Neuron (in vitro differentiated cells): Measurements from ENCODE around the gene PLXND1.

Experiments
- H2AFZ ChIP-seq: one replicate; pipeline ENCODE4 v1.6.1; 2013; ENCODE audit warnings: low read depth, mild to moderate bottlenecking, inconsistent platforms, low read length, moderate library complexity
- H3K27me3 ChIP-seq: one replicate; pipeline ENCODE4 v1.6.1; 2013; ENCODE audit warnings: low read length; ENCODE audit not compliant: insufficient read depth
- H3K36me3 ChIP-seq: one replicate; pipeline ENCODE4 v1.6.1; 2013; ENCODE audit warnings: low read length; ENCODE audit not compliant: insufficient read depth
- H3K4me1 ChIP-seq: one replicate; pipeline ENCODE4 v1.6.1; 2013; ENCODE audit warnings: low read length; ENCODE audit not compliant: insufficient read depth
- H3K4me3 ChIP-seq: 2 replicates; pipeline ENCODE4 v1.5.1; 2013; ENCODE audit warnings: mild to moderate bottlenecking, low read length, moderate library complexity
- H3K9me3 ChIP-seq: one replicate; pipeline ENCODE4 v1.6.1; 2013; ENCODE audit warnings: low read length

PLXND1 gene

GRCh38 chr3:129587566-129588210, 18.8 kb downstream of the PLXND1 start:
- H3K27me3 ChIP-seq, result no peaks in the 10 kb centered on the region
- no peaks in the 10 kb centered on the region for H3K9me3 ChIP-seq
- no peak overlapping the region for H3K4me3 ChIP-seq
- H2AFZ ChIP-seq, result no peak overlapping the region
- H3K36me3 ChIP-seq, result no peaks in the 10 kb centered on the region
- peaks cover 30% of the 10 kb centered on the region for H3K4me1 ChIP-seq

GRCh38 chr3:129586746-129587430, 19.6 kb downstream of the PLXND1 start:
- Histone ChIP-seq H3K36me3 (no peaks in the 10 kb centered on the region), H3K9me3 (no peaks in the 10 kb centered on the region), H2AFZ (no peak overlapping the region), H3K4me1 (peaks cover 22% of the 10 kb centered on the region), H3K27me3 (no peaks in the 10 kb centered on the region), H3K4me3 (no peak overlapping the region)

- Histone ChIP-seq H3K36me3 (no peaks in the 10 kb centered on the region), H2AFZ (no peak overlapping the region), H3K4me3 (no peak overlapping the region), H3K4me1 (peaks cover 17% of the 10 kb centered on the region), H3K9me3 (no peaks in the 10 kb centered on the region), H3K27me3 (no peaks in the 10 kb centered on the region)
Measured at GRCh38 chr3:129585949-129586657, 20.4 kb downstream of the PLXND1 start.

GRCh38 chr3:129584631-129585030, 21.8 kb downstream of the PLXND1 start:
- Histone ChIP-seq H3K36me3 (no peaks in the 10 kb centered on the region), H2AFZ (no peak overlapping the region), H3K4me1 (peaks cover 4% of the 10 kb centered on the region), H3K4me3 (no peak overlapping the region), H3K27me3 (no peaks in the 10 kb centered on the region), H3K9me3 (no peaks in the 10 kb centered on the region)

- no peaks in the 10 kb centered on the region for H3K4me1 ChIP-seq
- no peak overlapping the region for H3K4me3 ChIP-seq
- H3K36me3 ChIP-seq, result no peaks in the 10 kb centered on the region
- H3K27me3 ChIP-seq, result no peaks in the 10 kb centered on the region
- no peak overlapping the region for H2AFZ ChIP-seq
- no peaks in the 10 kb centered on the region for H3K9me3 ChIP-seq
Measured at GRCh38 chr3:129583289-129583688, 23.2 kb downstream of the PLXND1 start.

- Histone ChIP-seq H3K4me3 (no peak overlapping the region), H3K4me1 (no peaks in the 10 kb centered on the region), H3K36me3 (no peaks in the 10 kb centered on the region), H2AFZ (no peak overlapping the region), H3K9me3 (no peaks in the 10 kb centered on the region), H3K27me3 (no peaks in the 10 kb centered on the region)
Measured at GRCh38 chr3:129582799-129583198, 23.7 kb downstream of the PLXND1 start.

- Histone ChIP-seq H3K36me3 (no peaks in the 10 kb centered on the region), H3K9me3 (no peaks in the 10 kb centered on the region)
Measured at GRCh38 chr3:129581623-129582022, 24.9 kb downstream of the PLXND1 start.

GRCh38 chr3:129579991-129580390, 26.5 kb downstream of the PLXND1 start:
- Histone ChIP-seq H3K4me3 (no peak overlapping the region), H3K4me1 (no peaks in the 10 kb centered on the region), H3K9me3 (no peaks in the 10 kb centered on the region), H3K36me3 (no peaks in the 10 kb centered on the region), H2AFZ (no peak overlapping the region), H3K27me3 (no peaks in the 10 kb centered on the region)

More at GRCh38 chr3:129581623-129582022, 24.9 kb downstream of the PLXND1 start:
- Histone ChIP-seq H2AFZ (no peak overlapping the region), H3K4me3 (no peak overlapping the region), H3K27me3 (no peaks in the 10 kb centered on the region), H3K4me1 (no peaks in the 10 kb centered on the region)

- no peak overlapping the region for H2AFZ ChIP-seq
- no peaks in the 10 kb centered on the region for H3K4me1 ChIP-seq
- H3K36me3 ChIP-seq, result no peaks in the 10 kb centered on the region
- no peak overlapping the region for H3K4me3 ChIP-seq
- no peaks in the 10 kb centered on the region for H3K27me3 ChIP-seq
- no peaks in the 10 kb centered on the region for H3K9me3 ChIP-seq
Measured at GRCh38 chr3:129577925-129578786, 28.3 kb downstream of the PLXND1 start.

- Histone ChIP-seq H3K4me3 (no peak overlapping the region), H2AFZ (no peak overlapping the region), H3K4me1 (no peaks in the 10 kb centered on the region), H3K27me3 (no peaks in the 10 kb centered on the region), H3K9me3 (no peaks in the 10 kb centered on the region), H3K36me3 (no peaks in the 10 kb centered on the region)
Measured at GRCh38 chr3:129577366-129577765, 29.1 kb downstream of the PLXND1 start.

- H2AFZ ChIP-seq, result no peak overlapping the region
- H3K4me1 ChIP-seq, result no peaks in the 10 kb centered on the region
- no peaks in the 10 kb centered on the region for H3K27me3 ChIP-seq
- no peaks in the 10 kb centered on the region for H3K9me3 ChIP-seq
- no peak overlapping the region for H3K4me3 ChIP-seq
- no peaks in the 10 kb centered on the region for H3K36me3 ChIP-seq
Measured at GRCh38 chr3:129576514-129577352, 29.7 kb downstream of the PLXND1 start.

GRCh38 chr3:129575997-129576384, 30.5 kb downstream of the PLXND1 start:
- Histone ChIP-seq H3K4me1 (no peaks in the 10 kb centered on the region), H3K9me3 (no peaks in the 10 kb centered on the region), H3K36me3 (no peaks in the 10 kb centered on the region), H3K4me3 (no peak overlapping the region), H3K27me3 (no peaks in the 10 kb centered on the region), H2AFZ (no peak overlapping the region)
